Stomach smooth muscle (tissue), 2 donors: ENCODE measurements around the gene WDR4.

Source experiments
- H3K27ac ChIP-seq: one replicate; pipeline ENCODE4 v1.7.0; 2013; ENCODE audit warnings: mild to moderate bottlenecking, low read length, inconsistent platforms
- H3K27me3 ChIP-seq, 2 donors: one replicate each; pipeline ENCODE4 v1.7.0; 2013; ENCODE audit warnings: low read length in 2 of 2; ENCODE audit not compliant: insufficient read depth in 2 of 2, control insufficient read depth in 1 of 2
- H3K36me3 ChIP-seq, 2 donors: one replicate each; pipeline ENCODE4 v1.7.0; 2013; ENCODE audit warnings: low read length in 2 of 2; ENCODE audit not compliant: control insufficient read depth in 2 of 2, insufficient read depth in 2 of 2
- H3K4me1 ChIP-seq: one replicate; pipeline ENCODE4 v1.7.0; 2013; ENCODE audit warnings: low read length; ENCODE audit not compliant: control insufficient read depth, insufficient read depth
- H3K4me3 ChIP-seq, 2 donors: one replicate each; pipeline ENCODE4 v1.7.0; 2013; ENCODE audit warnings: low read length in 2 of 2
- H3K9ac ChIP-seq, 2 donors: one replicate each; pipeline ENCODE4 v1.7.0; 2013; ENCODE audit warnings: low read length in 2 of 2, mild to moderate bottlenecking in 1 of 2
- H3K9me3 ChIP-seq, 2 donors: one replicate each; pipeline ENCODE4 v1.7.0; 2013; ENCODE audit warnings: low read length in 2 of 2; ENCODE audit not compliant: control insufficient read depth in 2 of 2
- donor health status: healthy.
- donor health status: Pancreatic carcinoma.

WDR4 gene

DNA sequence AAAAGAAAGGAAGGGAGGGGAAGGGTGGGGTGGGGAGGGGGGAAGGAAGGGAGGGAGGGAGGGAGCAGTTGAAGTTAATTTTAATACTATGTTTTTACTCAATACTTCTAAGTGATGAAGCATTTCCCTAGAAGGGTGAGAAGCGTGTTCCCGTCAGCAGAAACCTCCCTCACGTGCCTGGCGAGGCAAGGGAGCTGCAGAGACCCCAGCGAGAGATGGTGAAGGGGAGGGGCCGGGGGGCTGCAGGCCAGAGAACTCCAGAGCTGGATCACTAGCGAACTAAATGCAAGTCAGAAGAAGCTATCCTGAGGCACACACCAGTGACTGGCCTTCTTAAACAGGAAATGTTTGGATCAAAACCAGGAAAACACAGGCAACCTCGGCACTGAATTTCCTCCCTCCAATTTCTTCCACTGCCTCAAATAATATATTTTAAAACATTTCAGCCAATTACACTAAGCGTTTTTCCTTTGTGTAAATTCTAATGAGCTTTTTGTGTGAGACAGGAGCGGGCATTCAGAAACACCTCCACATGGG lies 18.0 kb downstream of the WDR4 start:
- Histone ChIP-seq H3K27ac (no peak overlapping the region), H3K9me3 (no peaks in the 10 kb centered on the region), H3K27me3 (no peaks in the 10 kb centered on the region), H3K4me3 (no peak overlapping the region), H3K9ac (no peak overlapping the region), H3K4me1 (no peaks in the 10 kb centered on the region), H3K36me3 (peaks cover 22 to 25% of the 10 kb centered on the region in 2 donors)

DNA sequence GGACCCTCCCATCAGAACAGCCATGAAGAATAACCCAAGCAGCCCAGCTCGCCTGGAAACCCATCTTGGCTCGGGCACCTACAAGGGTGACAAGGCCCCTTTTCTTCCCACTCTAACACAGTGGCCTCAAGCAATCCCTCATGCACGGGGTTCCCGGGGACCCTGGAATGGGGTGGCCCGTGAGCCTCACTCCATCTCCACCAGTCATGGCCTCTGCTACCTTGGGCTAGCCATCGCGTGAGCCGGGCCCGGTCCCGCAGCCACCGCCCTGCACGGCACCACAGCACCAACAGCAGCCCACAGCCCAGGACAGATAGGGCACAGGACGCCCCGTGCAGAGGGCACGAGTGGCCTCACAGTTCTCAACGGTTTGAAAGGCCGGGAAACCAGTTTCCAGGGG lies 19.0 kb downstream of the WDR4 start:
- Histone ChIP-seq H3K27ac (no peak overlapping the region), H3K9me3 (no peaks in the 10 kb centered on the region), H3K4me1 (no peaks in the 10 kb centered on the region), H3K9ac (no peak overlapping the region), H3K36me3 (peaks cover 28 to 33% of the 10 kb centered on the region in 2 donors), H3K4me3 (no peak overlapping the region), H3K27me3 (no peaks in the 10 kb centered on the region)

DNA sequence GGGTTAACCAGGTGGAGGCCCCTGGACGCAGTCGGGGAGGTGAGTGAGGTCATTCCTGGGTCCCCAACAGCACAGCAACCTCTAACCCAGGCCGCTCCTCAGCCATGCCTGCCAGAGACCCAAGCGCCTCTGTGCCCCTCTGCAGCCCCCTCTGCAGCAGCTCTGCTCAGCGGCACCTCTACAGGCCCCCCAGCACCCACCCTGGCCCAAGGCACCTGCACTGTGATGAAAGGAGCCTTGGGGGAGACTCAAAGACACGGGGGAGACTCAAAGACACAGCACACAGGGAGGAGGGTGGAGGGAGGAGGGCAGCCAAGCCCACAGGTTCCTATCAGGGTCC lies 19.5 kb downstream of the WDR4 start:
- H3K9ac ChIP-seq: no peak overlapping the region
- H3K36me3 ChIP-seq: peaks cover 32 to 35% of the 10 kb centered on the region in 2 donors
- no peaks in the 10 kb centered on the region for H3K9me3 ChIP-seq
- no peak overlapping the region for H3K4me3 ChIP-seq
- no peaks in the 10 kb centered on the region for H3K27me3 ChIP-seq
- no peaks in the 10 kb centered on the region for H3K4me1 ChIP-seq
- H3K27ac ChIP-seq: no peak overlapping the region

DNA sequence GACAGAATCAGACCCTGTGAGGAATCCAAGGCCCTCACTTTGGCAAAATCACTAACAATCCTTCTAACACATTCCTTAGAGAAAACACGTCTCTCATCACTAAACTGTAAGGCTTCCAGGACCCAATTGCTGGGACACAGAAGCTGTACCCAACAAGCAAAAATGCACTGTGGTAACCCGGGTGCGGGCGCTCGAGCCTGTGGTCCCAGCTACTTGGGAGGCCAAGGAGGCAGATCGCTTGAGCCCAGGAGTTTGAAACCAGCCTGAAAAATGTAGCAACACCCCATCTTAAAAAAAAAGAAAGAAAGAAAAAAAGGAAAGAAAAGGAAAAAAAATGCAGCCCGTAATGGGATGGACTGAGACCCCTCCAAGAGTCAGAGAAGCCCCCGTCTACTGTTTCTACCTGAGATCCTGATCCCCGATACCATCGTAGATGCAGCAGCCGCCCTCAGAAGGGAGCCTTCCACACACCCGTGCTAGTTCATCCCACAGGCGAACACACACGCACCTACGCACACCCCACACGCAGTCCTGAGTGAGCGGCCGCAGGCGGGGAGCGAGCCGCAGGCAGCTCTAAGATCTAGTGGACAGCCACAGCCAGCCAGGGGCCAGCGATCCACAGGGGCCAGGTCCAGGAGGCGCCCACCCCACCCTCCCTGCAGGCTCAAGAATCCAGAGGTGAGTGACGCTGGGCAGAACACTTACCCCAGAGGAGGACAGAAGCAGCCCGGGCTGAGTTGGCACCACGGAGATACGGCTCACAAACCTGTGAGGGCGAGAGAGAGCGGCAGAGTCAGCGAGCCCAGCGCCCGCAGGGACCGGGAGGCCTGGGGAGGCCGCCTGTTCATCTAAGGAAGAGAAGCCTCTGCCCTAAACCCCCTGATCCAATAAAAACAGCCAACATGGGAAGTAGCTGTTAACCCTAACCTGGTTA lies 20.1 kb downstream of the WDR4 start:
- Histone ChIP-seq H3K36me3 (peaks cover 36 to 37% of the 10 kb centered on the region in 2 donors), H3K27ac (no peak overlapping the region), H3K4me1 (no peaks in the 10 kb centered on the region), H3K27me3 (no peaks in the 10 kb centered on the region), H3K4me3 (no peak overlapping the region), H3K9me3 (no peaks in the 10 kb centered on the region), H3K9ac (no peak overlapping the region)

DNA sequence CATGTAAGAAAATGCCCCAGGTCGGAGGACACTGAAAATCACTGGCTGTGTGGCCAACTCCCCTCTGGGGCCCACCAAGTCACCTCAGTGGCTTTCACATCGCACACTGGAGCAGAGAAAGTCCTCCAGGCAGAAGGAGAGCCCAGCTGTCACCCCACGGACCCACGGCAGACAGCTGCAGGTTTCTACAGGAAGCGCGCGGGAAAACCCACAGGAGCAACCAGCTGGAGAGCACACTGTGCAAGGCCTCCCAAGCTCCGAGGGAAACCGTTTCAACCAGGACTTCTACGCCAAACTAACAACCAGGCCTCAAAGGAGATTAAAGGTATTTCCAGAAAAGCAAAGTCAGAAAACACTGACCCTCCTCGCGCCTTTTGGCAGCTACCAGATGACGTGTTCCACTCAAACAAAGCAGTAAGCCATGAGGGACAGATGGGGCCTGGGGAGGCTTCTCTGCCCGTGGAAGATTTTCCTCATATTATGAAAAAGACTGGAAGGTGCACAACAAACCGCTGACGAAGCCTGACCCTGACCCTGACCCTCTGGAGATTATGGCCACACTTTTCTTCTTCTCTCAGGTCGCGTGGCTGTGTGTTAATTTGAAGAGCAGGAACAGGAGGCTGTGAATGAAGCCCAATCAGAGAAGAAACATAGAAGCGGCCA lies 21.0 kb downstream of the WDR4 start:
- no peak overlapping the region for H3K9ac ChIP-seq
- peaks cover 41 to 43% of the 10 kb centered on the region in 2 donors for H3K36me3 ChIP-seq

DNA sequence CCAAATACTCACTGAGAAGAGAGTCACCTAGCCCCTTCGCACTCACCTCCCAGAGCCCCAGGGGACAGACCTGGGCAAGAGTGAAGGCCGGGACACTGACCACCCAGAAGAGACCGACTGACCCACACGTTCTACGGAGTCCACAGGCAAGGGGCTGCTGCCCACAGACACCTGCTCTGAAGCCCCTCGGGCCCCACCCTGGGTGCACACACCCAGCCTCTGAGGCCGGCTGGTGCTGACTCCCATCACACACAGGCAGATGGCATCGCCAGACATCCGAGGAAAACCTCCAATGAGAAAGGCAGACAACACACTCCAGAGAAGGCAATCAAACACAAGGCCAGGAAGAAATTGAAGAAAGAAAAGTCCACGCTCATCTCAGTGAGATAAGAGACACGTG lies 22.1 kb downstream of the WDR4 start:
- H3K4me1 ChIP-seq: no peaks in the 10 kb centered on the region
- no peak overlapping the region for H3K4me3 ChIP-seq
- H3K9ac ChIP-seq: no peak overlapping the region
- no peaks in the 10 kb centered on the region for H3K27me3 ChIP-seq
- no peaks in the 10 kb centered on the region for H3K9me3 ChIP-seq
- H3K27ac ChIP-seq: no peak overlapping the region
- H3K36me3 ChIP-seq: peaks cover 34 to 43% of the 10 kb centered on the region in 2 donors

More for the DNA sequence above, 21.0 kb downstream of the WDR4 start:
- no peak overlapping the region for H3K4me3 ChIP-seq
- H3K27ac ChIP-seq: no peak overlapping the region
- H3K9me3 ChIP-seq: no peaks in the 10 kb centered on the region
- no peaks in the 10 kb centered on the region for H3K27me3 ChIP-seq
- H3K4me1 ChIP-seq: no peaks in the 10 kb centered on the region

DNA sequence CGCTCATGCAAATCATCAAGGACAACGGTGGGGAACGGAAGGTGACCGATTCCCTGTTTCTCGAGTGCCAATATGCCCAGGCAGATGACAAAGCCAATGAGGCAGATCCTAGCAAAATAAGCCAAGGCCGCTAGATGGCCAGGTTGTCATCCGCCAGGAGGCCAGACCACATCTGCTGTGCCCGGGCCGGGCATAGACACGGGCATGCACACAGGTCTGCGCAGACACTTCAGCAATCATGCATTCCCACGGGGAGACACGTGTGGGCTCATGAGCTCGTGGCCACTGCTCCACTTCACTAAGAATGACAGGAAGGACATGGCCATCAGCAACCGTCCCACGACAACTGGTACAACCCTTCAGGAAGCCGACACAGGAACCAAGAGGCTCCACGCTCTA lies 23.4 kb downstream of the WDR4 start:
- no peaks in the 10 kb centered on the region for H3K4me1 ChIP-seq
- no peaks in the 10 kb centered on the region for H3K9me3 ChIP-seq
- H3K27me3 ChIP-seq: no peaks in the 10 kb centered on the region
- no peak overlapping the region for H3K9ac ChIP-seq
- no peak overlapping the region for H3K27ac ChIP-seq
- no peak overlapping the region for H3K4me3 ChIP-seq
- peaks cover 37 to 53% of the 10 kb centered on the region in 2 donors for H3K36me3 ChIP-seq

DNA sequence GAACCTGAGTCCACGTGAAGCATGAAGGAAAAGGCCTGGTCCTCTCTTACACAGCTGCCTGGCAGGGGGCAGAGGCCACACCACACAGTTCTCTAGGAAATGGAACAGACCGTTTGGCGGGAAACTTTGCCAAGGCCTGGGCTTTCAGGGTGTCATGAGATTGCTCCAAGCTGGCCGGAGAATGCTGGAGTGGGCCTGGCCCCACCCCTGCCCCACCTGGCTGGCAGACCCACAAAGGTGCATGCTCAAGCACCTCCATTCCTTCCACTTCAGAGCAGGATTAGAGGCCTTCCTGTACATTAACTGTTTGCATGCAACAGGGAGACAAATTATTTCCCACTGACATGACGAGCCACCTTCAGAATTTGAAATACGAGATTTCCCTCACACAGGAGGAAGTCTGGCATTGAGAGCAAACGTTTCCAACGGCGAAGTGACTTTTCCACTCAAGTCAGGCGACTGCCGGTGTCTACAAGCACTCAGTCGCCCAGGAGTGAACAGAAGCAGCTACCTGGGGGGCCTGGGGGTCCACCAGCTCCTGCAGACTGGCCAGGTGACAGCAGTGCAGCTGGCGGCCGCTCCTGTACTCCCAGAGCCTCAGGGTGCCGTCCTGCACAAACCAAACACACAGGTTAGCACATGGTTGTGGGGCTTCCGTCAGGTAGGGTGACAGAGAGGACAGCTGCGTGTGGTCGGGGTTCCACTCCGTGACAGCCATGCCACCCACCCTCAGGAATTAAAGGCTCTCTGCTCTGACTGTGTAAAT lies 24.0 kb downstream of the WDR4 start:
- Histone ChIP-seq H3K4me1 (no peaks in the 10 kb centered on the region), H3K36me3 (peaks cover 36 to 52% of the 10 kb centered on the region in 2 donors), H3K27me3 (no peaks in the 10 kb centered on the region), H3K27ac (no peak overlapping the region), H3K9ac (no peak overlapping the region), H3K4me3 (no peak overlapping the region), H3K9me3 (no peaks in the 10 kb centered on the region)

DNA sequence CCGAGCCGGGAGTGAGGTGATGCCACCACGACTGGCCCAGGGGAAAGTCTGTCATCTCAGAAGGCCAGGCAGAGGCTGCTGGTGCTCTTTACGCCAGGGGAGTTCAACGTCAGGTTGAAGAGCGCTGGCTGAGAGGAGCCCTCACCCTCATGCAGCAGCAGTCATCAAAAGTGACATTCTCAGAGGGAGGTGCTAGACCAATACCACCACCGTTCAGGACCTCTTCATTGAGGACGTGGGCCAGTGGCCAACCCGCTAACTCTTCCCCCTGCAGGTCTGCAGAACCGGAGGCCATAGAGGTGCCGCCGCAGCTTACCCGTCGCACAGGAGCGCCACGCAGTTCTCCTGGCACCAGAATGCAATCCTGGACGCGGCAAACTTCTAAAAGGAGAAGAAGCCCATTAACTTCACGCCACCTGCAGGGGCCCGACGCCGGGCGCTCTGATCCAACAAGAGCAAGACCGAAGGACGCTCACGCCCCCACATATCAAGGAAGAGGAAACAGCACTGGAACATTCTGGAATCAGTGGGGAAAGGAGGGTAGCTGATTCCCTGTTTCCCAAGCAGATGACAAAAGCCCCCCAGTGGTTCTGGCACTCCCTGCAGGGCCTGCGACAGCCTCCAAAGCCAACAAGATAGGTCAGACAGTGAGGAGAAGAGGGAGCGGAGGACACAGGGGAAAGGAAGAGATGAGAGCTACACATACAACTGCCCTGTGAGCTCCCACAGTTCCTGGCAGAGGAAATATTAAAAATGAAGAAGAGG lies 24.9 kb downstream of the WDR4 start:
- Histone ChIP-seq H3K4me1 (no peaks in the 10 kb centered on the region), H3K9me3 (no peaks in the 10 kb centered on the region), H3K27me3 (no peaks in the 10 kb centered on the region), H3K4me3 (no peak overlapping the region), H3K27ac (no peak overlapping the region), H3K9ac (no peak overlapping the region), H3K36me3 (peaks cover 38 to 53% of the 10 kb centered on the region in 2 donors)

DNA sequence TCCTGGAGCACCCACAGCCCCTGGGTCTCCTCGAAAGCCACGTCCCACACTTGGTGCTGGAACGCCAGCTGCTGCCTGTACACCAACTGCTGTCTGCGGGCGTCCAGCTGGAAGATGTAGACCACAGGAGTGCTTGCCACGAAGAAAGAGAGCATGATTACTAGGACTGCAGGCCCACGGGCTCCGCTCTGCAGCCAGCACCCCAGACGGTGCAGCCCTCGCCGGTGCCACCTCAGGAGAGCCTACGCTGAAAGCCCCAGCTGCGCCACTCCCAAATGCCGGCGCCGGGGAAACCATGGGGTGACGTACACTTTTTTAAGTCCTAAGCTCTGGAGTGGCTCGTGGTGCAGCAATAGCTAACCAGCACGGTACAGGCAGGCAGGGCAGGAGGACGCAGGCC lies 25.7 kb downstream of the WDR4 start:
- Histone ChIP-seq H3K27ac (no peak overlapping the region), H3K4me1 (no peaks in the 10 kb centered on the region), H3K4me3 (no peak overlapping the region), H3K9me3 (no peaks in the 10 kb centered on the region), H3K36me3 (peaks cover 39 to 56% of the 10 kb centered on the region in 2 donors), H3K27me3 (no peaks in the 10 kb centered on the region), H3K9ac (no peak overlapping the region)
